ACHN (cell line): ENCODE results near the gene MAB21L3.

Experiments used
- DNase-seq: peaks from one replicate; pipeline ENCODE4 v3.0.0-alpha.2; 2015
- in situ Hi-C: cut with HindIII; loops from 2 replicates; pipeline ENCODE4 v1.10.0; 2017; ENCODE audit warnings: low sequenced_read_pairs, low pct_ligation_motif_present, low pct_unique_long_range_greater_than_20kb

Gene MAB21L3

DNA sequence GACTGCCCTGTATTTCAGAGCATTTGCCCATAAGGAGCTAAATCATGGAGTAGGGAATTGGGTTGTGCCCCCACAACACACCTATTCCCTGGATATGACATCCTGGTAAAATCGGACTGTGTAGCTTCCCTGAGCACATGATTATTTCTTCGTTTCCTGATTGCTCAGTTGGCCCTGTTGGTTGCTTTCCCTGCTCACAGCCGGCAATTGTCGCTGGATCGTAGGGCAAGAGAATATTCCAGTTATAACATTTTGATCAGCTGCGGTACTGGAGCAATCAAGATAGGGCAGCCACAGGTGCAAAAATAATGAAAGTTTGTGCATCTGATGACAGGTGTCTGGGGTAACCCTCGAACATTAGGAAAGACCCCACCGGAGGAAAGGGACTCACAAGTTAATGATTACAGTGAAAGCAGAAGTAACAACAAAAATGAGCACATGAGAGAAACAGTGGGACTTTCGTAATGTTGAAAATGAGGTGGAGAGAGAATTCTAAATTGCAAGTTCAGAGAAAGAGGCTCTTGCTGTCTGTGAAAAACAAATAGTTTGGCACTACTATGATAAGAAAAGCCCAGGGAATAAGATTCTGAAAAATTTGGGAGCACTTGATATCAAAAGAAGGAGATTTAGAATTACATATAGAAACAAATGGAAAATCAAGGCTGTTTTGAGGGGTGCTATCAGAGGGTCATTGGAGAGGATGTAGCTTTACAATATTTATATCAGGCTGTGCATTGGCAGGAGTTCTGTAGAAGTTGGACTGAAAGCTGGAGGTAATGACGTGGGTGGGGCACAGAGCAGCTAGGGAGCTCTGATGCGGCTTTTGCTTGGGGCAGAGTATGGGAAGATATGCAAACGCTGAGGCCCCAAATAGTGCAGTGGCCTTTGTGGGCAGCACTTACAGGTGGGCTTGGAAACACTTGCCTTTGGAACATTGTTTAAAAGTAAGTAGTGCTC is at the start of gene MAB21L3:
Gene MAB21L3 (plus strand): TSS at position 833 of the 957 bp plus-strand sequence. CDS start 1,217 bp downstream, outside the sequence.
- peak; percentile 37 for DNase-seq
- in situ Hi-C loops: no loop called here

DNA sequence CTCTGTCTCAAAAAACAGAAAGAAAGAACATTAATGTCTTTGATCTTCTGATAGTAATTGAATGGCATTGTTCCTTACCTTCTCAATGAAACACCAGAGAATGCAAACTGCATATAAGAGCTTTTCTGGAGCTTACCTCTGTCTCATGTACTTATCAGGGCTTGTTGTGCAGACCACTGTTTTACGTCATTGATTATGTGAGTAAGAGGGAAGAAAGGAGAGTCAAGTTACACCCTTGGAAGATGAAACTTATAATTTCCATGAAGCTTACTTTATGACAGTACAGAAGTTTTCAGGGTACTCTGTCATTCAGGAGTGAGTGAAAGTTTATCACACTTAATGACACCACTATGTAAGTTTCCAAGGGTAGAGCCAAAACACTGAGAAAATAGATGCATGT is 49.0 kb upstream of the MAB21L3 start:
- no peak for DNase-seq

DNA sequence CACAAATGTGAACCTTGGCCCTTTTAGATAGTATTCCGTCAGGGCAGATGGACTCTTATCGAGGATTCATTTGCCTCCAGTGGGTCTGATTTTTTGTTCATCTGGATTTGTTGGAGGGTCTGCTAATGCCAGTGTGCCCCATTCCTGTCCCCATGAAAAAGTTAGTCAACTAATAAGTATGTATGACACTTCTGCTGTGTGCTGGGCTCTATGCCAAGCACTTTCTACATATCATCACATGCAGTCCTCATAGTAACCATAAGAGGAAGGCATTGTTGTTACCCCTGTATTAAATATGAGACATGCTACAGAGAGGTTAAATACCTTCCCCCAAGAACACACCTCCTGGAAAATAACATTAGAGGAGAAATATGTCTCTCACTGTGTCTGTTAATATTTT is 46.6 kb upstream of the MAB21L3 start:
- DNase-seq: no peak
- in situ Hi-C loops: no loop called here

More for the DNA sequence above, 49.0 kb upstream of the MAB21L3 start:
- in situ Hi-C loops: no loop called here

DNA sequence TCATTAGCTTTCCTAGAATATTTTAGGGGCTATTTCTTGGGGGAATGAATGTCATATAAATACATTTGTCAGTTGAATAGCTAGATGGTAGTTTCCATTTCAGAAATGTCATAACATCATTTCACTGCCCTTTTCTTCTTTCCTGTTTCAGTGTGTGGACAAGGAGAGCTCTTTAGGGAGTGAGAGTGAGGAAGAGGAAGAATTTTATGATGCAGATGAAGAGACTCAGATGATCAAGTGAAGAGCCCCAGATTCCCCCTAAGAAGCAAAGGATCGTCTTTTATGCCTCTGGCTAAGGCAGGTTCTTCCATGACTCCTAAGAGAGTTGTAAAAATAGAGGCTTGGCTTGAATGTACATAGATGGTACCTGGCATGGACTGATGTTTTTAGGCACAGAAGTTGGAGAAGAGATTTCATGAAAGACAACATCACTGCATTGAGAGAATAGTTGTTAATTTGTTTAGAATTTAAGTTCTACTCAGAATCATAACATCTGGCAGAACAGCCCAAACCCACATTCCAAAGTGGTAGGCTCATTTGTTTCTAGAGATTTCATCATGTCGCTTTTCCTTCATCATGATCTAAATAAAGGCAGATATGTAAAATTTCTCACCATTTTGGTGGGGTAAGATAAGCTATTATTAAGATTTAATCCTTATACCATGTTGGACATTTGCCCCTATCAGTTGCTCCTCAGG is 44.2 kb upstream of the MAB21L3 start:
- in situ Hi-C loops: no loop called here
- DNase-seq: no peak

DNA sequence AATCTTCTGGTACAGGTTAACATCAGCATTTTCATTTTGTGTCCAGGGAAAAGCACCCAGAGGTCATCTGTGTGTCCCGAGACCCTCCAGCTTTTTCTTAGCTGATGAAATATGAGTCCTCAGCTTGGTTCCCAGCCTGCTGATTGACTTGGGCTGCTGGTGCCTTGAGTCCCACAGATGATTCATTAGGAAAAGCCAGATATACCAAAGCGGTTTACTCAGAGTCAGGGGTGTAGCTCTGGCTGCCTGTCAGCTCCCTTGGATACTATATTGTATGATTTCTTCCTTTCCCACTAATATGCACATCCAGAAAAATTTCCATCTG is 43.7 kb upstream of the MAB21L3 start:
- DNase-seq: no peak
- in situ Hi-C loops: no loop called here

DNA sequence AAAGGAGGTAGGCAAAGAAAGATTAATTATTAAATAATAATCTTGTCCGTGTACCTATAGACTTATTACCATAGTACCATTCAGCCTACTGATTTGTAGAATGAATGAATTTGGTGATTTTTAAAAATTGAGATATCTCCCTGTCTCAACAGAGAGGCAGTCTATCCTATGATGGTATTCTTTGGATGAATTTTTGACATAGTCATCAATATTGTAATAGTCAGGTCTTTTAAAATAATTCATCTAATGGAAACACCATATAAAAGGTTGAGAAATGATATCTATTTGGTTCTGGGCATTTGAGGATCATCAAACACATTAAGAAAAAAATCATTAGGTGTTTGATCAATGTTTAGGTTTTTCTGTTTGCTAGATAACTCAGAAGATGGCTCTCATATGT is 35.6 kb upstream of the MAB21L3 start:
- no peak for DNase-seq
- in situ Hi-C loops: no loop called here

DNA sequence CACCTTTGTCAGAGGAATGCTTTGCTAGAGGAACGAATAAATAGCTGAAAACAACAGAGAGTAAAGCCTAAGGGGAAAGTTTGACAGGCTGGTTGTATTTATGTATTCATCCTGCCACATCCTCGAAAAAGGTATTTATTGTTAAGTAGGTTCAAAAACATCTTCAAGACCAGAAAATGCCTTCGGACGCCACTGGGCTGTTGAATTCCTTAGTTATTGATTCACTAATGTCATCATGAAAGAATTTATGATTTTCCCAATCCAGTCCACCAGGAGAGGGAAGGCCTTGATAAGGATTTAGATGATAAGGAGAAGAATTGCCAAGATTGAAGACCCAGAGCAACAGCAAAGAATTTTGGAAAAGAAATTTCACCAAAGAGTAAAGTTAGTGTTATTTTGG is 35.2 kb upstream of the MAB21L3 start:
- in situ Hi-C loops: no loop called here
- peak; percentile 50 for DNase-seq

DNA sequence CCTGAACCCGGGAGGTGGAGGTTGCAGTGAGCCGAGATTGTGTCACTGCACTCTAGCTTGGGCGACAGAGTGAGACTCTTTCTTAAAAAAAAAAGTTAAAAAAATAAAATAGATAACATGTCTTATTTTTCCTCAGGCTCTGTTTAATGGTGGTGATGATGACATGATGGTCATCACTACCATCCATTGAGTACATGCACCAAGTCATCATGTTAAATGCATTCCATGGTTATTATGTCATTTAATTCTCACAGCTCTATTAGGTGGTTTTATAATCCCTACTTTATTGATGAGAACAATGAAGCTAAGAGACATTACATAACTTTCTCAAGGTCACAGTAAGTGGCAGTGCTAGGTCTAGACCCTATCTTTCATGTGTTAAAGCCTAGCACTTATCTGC is 34.4 kb upstream of the MAB21L3 start:
- in situ Hi-C loops: no loop called here
- no peak for DNase-seq

DNA sequence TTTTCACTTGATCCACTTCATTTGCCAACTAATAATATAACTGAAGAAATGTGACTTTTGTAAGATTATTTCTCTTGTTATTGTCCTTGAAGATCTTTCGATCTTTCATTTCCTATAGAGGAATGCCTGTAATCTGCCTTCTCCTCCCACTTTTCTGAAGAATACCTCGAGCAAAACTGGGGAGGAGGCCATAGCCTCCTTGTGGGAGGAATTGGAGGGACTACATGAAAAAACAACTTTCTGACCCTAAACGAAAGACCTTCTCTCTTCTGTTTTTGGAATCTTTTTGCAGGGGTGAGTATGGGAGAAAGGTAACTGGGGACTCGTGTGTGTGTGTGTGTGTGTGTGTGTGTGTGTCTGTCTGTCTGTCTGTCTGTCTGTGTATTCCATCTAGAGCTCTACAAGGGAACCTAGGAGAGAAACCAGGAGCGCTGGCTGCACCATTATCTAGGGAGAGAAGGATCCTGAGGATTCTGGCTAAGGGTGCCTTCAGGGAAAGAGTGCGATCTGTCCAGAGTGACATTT is 32.4 kb upstream of the MAB21L3 start:
- DNase-seq: no peak
- in situ Hi-C loops: no loop called here

DNA sequence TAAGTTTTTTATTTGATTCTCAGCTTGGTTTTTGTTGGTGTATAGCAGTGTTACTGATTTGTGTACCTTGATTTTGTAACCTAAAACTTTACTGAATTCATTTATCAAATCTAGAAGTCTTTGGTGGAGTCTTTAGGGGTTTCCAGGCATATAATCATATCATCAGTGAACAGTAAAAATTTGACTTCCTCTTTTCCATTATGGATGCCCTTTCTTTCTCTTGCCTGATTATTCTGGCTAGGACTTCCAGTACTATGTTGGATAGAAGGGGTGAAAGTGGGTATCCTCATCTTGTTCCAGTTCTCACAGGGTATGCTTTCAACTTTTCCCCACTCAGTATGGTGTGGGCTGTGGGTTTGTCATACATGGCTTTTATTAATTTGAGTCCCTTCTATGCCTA is 23.6 kb upstream of the MAB21L3 start:
- no peak for DNase-seq

DNA sequence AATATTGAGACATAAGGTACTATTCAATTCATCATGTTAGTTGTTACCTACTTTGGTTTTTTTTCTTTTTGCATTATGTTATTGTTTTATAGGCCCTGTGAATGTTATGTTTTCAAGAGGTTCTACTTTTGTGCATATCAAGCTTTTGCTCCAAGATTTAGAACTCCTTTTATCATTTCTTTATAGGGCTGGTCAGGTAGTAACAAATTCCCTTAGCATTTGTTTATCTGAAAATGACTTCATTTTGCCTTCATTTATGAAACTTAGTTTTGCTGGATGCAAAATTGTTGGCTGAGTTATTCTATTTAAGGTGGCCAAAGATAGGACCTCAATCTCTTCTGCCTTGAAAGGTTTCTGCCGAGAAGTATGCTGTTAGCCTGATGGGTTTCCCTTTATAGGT is 21.3 kb upstream of the MAB21L3 start:
- DNase-seq: no peak
- in situ Hi-C loops: no loop called here

More for the DNA sequence above, 23.6 kb upstream of the MAB21L3 start:
- in situ Hi-C loops: no loop called here

DNA sequence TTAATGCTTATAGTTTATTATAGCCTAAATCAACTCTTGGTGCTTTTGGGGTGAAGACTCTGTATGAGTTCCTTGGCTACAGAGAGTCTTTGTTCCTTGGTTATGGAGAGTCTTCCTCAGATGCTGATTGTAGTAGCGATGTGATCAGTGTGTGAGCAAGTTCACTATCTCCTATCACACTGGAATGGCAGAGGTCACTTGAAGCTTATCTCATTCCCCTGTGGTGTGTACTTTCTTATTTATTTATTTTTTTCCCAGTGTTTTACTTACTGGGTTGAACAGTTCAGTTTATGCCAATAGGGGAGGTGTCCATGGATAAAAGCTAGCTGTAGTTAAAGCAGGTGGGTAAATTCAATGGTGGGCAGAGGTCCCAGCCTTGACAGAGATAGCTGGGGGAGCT is 20.1 kb upstream of the MAB21L3 start:
- in situ Hi-C loops: no loop called here
- no peak for DNase-seq

DNA sequence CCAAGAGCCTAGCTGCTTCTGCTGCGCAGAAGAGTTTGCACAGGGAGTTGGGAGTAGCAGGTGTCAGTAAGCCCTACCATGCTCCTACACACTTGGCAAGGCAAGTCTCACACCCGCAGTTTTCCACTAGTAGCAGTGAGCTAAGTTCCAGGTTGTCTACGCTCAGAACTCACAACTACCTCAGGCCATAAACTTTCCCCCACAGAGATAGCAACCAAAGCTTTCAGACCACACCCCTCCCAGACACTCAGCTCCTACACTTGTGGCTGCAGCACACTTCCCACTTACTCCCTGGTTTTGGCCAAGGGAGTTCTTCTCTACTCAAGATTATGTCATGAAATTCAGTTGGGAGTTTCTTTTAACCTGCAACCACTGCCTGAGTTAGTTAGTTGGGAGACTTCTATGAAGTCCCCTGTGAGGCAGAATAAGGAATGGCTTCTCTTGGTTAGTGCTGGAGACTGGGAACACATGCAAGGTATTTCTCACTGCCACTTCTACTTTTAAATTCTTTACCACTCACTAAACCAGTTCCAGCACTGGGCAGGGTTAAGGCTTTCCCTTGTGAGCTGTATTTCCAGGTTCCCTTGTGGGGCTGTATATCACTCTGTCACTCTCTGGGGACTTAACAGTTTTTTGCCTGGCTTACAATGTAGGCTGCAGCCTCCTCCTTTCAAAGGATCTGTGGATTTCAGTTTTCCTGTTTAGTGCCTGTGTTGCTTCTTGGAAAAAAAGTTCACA is 18.3 kb upstream of the MAB21L3 start:
- in situ Hi-C loops: no loop called here
- no peak for DNase-seq

DNA sequence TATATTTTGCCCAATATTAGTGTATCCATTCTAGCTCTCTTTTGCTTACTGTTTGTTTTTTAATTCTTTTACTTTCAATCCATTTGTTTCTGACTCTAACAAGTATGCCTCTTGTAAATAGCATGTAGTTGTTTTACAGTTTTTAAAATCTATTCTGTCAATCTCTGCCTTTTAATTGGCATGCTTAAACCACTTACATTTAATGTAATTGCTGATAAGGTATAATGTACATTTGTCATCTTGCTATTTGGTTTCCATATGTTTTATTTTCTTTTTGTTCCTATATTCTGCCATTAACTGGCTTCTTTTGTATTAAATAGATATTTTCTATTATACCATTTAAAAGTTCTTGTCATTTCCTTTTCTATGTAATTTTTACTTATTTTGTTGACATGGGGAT is 16.2 kb upstream of the MAB21L3 start:
- in situ Hi-C loops: no loop called here
- no peak for DNase-seq

DNA sequence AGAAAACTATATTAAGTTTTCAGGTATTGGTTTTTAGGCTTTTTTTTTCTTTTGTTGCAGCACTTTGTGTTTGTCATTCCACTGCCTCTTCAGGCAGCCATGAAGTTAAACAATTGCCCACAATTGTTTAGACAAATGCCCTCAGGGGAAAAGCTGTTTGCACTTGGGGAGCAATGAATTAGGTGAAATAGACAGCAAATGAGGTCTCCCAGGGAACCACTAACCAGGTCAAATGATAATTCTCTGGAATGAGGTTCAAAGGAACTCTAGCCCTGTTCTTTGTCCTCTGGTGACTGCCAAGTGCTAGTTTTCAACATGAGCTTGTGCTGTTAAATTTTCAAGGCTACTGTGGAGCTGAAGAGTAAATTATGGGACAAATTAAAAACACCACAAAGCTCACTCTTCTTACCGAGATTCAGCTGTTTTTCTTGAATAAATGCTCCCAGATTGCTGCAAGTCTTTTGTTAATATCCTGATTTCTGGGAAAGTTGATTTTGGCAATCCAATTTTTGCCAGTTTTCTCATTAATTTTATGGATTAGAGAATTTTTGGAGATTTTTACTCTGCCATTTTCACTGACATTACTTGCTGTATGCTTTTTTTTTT is 15.1 kb upstream of the MAB21L3 start:
- in situ Hi-C loops: no loop called here
- DNase-seq: no peak

DNA sequence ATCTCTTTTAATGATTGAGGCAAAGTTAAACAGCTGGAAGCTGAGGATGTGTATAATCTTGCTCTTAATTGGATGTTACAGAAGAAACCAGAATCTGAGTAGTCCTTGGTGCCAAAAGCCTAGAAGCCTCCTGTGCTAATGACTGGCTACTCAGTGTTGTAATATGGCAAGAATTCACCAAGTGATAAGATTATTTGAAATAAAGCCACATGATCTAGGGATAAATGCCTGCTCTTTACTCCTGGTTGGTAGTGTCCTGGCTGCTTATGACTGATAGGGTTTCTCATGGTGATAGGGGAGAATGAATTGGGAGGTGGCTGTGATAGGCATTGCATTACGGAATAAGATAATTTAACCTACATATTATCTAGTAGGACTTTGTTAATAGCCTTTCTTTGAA is 13.6 kb upstream of the MAB21L3 start:
- no peak for DNase-seq
- in situ Hi-C loops: no loop called here

DNA sequence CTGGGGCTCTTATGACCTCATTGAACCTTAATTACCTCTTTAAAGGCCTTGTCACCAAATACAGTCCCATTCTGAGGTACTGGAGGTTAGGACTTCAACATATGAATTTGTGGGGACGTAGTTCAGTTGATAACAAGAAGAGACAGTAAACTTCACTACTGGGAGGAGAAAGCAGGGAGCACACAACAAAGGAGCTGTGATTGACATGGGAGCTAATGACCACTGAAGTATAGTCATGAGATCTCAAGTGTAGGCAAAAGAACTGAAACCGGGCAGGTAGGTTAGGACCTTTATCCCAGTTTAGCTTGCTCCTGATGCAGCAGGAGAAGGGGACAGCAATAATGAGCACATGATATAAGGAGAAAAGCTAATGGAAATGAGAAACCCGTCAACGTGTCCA is 11.8 kb upstream of the MAB21L3 start:
- in situ Hi-C loops: no loop called here
- no peak for DNase-seq

DNA sequence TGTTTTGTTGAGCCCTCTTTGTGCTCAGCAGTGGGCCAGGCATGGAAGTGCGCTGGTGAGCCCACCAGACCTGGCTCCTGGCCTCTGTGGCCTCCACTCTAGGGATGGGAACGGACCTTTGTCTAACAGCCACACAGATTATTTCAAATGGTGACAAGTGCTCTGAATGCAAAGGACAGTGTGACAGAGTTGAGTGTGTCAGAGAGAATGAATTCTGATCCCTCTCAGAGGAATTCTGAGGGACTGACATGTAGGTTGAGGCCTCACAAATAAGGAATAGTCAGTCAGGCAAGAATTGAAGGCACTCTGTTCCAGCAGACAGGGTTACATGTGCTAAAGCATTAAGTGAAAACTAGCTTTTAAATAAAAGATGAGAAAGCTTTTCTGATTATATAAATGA is 11.3 kb upstream of the MAB21L3 start:
- DNase-seq: no peak
- in situ Hi-C loops: no loop called here

DNA sequence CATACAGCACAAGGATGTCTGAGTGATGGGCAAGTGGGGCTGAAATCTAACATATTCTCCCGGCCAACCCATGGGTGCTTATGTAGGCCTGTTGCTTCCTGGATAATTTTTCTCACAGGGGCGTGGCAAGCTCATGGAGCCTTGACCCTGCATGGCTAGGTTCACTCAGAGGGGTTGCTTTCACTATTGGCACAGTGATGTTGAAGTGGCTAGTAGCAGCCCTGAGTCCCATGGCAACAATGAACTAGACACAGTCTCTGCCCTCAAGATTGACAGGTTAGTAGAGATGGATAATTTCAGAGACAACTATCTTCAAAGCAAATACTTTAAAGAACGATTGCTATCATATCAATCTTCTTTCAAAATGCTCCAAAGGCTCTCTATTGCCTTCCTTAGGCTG is 6.5 kb upstream of the MAB21L3 start:
- in situ Hi-C loops: no loop called here
- DNase-seq: no peak
